HG03039 (cell line): ENCODE data around the gene MLPH.

Source experiments
- ATAC-seq: cut with Tn5 transposase; IDR thresholded peaks from one replicate; pipeline ENCODE4 v1.9.1; 2021; ENCODE audit warnings: mild to moderate bottlenecking, moderate library complexity; ENCODE audit not compliant: unreplicated experiment

The MLPH gene

DNA sequence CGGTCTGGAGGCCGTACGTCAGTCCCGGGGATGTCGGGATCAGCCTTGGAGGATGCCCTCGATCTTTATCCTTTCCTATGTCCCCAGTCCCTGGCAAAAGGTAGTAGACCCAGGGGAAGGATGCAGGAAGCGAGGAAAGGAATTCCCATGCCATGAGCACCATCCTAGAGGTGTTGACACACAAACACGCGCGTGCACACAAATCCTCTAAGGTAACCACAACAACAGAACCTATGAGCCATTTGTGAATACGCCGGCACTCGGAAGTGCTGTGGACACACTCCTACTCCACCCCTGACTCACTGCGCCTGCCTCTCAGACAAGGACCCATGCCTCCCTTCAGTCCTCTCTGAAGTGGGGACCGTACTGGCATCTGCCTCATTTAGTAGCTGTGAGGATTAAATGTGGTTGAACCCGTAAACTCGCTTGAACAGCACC lies 11.3 kb upstream of the MLPH start:
- no peak for ATAC-seq

- ATAC-seq = no peak
These were observed 9.0 kb upstream of the MLPH start for GRCh38 chr2:237478095-237478494.

GRCh38 chr2:237478979-237479378 lies 8.1 kb upstream of the MLPH start:
- ATAC-seq = no peak

GRCh38 chr2:237479747-237480146 lies 7.3 kb upstream of the MLPH start:
- ATAC-seq = no peak

- no peak for ATAC-seq
These were observed 6.5 kb upstream of the MLPH start for GRCh38 chr2:237480556-237480955.

DNA sequence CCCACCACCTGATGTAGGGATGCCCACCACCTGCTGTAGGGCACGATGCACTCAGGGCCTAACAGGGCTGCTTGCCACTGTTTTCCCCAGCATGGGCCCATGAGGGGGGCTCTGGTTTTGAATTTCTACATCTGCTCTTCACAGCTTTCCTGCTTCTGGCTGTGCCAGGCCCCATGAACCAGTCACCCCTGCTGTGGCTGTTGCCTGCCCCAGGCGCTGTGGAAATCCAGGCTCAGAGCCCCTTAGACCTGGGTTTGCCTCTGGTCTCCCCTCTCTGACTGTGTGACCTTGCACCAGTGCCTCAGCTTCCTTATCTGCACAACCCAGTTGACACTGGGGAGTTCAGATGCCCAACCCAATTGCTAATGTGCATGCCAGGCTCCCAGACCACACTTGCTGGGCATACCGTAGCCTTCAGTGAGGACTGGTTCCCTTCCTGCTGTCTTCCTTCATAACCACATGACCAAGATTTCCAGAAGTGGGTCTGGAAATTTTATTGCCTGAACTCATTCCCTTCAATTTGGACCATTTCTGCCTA lies 6.0 kb upstream of the MLPH start:
- no peak for ATAC-seq

DNA sequence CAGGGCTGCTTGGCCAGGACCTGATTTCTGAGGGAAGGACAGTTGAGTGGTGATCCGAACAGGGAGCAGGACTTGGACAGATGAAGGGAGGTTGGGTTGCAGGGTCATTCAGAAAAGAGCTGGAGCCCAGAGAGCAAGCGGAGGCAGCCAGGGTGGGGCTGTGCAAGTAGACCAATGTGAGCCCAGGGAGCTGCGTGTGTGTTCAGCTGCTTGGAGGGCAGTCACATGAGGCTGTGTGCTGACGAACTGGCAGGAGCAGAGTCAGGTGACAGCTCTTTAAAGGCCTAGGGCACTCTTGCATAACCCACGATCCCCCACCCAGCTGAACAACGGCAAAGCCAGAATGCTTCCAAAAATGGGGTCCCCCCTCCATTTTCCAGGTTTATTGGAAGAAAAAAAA lies 4.6 kb upstream of the MLPH start:
- ATAC-seq = no peak

GRCh38 chr2:237483018-237483731 lies 3.9 kb upstream of the MLPH start:
- no peak for ATAC-seq

- ATAC-seq = no peak
These were observed 1.7 kb upstream of the MLPH start for GRCh38 chr2:237485304-237485703.

GRCh38 chr2:237485844-237486243 lies 1.2 kb upstream of the MLPH start:
- ATAC-seq = no peak

- no peak for ATAC-seq
These were observed 675 bp upstream of the MLPH start for GRCh38 chr2:237486334-237486818.

- ATAC-seq = no peak
These were observed 445 bp downstream of the MLPH start for GRCh38 chr2:237487496-237487895.

DNA sequence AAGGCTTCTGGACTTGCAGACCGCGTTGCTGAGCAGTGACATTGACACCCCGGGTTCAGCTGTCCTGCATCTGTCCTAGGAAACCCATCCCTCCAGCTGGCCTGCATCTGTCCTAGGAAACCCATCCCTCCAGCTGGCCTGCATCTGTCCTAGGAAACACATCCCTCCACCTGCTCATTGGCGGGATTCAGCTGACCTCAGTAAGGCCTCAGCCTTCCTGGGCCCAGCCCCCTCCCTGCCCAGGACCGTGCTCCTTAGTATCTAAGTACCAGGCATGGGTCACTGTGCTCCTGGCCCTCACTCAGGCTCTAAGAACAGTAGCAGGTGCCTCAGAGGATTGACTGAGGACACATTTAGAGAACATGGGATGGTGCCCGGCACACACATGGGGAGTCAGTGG lies 1.2 kb downstream of the MLPH start:
- no peak for ATAC-seq

DNA sequence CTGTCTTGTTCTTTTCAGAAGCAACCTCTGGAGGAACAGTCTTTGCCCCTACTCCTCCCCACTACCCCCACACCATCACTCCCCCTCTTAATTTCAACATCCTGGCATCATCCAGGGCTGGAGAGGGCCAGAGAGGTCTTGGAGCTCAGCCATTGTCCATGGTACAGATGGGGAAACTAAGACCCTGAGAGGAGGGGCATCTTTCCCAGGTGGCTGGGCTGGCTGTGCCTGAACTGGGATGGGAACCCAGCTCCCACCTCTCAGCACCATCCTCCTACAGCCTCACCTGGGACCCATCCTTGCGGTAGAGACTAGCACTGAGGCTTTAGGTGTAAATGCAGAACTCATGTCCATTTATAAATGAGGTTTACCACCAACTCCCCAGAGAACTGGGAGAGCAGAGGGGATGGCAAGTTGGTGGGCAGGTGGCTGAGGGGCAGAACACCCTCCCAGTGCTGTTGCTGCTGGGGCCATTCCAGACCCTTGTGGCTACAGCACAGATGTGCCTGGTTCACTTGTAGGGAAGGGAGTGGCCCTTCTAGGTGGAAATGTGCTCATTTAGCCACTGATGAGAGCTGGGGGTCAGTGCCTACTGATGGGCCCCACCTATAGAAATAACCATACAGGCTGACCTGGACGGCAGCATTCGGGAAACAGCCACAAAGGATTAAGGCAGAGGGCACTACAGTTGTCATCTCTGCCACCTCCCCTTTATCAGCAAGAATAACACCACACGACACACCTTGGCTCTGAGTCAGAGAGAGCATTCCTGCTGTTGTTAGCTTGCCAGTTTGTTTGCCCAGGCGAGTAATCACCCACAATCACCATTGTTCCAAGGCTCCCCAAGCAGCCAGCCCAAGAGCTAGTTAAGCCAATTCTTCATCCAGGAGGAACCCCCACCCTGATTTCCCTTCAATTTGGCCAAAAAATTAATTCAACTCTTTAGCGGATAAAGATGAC lies 2.1 kb downstream of the MLPH start:
- no peak for ATAC-seq

GRCh38 chr2:237490009-237490711 lies 3.1 kb downstream of the MLPH start:
- no peak for ATAC-seq

GRCh38 chr2:237490795-237491194 lies 3.7 kb downstream of the MLPH start:
- ATAC-seq = no peak

DNA sequence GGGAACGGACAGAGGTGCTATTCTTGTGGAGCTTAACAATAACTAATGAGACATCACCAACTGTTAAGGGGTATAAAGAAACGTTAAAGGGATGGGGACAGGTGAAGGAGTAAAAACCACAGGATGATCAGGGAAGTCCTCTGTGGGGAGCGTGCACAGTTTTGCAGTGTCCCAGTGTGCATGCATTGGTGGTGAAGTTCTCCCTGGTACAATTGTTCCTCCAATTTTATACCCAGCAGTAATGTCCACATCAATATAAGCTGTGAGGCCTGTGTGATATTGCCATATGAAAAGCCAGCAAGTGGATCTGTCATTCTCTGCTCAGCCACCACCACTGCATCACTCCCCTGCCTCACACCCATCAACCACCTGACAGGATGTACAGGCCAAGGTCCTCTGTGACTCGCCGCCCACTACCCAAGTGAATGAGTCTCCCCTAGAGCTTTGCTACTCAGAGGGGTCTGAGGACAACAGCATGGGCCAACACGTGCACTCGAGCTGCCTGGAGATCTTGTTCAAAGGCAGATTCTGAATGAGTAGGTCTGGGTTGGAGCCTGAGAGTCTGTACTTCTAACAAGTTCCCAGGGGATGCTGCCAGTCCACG lies 4.6 kb downstream of the MLPH start:
- ATAC-seq = no peak

- no peak for ATAC-seq
These were observed 5.3 kb downstream of the MLPH start for GRCh38 chr2:237492137-237492890.

GRCh38 chr2:237494066-237494465 lies 7.0 kb downstream of the MLPH start:
- ATAC-seq = no peak
